ENCODE measurements around the gene PML. TPM values are rescaled to one million over a fixed set of nuclear protein-coding genes. Genes with fewer than 3 reads are reported as not detected.

The PML gene
- total RNA-seq, 1 experiment from 2014 or later = 24.6 TPM

DNA sequence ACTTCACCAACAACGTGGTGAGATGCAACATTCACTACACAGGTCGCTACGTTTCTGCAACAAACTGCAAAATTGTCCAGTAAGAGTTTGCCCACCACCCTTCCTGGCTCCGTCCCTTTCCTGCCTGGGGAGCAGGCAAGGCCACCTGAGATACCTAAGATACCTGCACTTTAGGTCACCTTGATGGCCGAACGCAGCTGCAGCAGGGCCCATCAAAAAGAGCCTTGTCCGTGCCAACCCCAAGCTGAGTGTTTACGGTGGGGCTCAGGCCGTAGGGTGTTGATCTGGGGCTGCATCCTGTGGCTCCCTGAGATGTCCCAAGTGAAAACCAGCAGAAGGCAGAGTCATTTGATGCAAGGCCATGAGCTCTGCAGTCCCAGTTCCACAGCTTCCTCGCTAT is 45.0 kb upstream of the PML start:
- no peak overlapping the region for H3K4me3 Mint-ChIP-seq
- H4K20me1 ChIP-seq (ENCODE audit: control insufficient read depth, insufficient read depth, insufficient read length) = no peaks in the 10 kb centered on the region

More for the DNA sequence above, 45.0 kb upstream of the PML start:
- no peak overlapping the region for H2BK12ac ChIP-seq (ENCODE audit: insufficient read length, low read depth, low read length)
- no peak overlapping the region for H3K27ac ChIP-seq (ENCODE audit: insufficient read length, low read depth, low read length)
- no peak overlapping the region for H3K27ac Mint-ChIP-seq
- H3K23me2 ChIP-seq (ENCODE audit: insufficient read length, low read depth, low read length, poor library complexity, severe bottlenecking) = no peaks in the 10 kb centered on the region
- no peaks in the 10 kb centered on the region for H3K9me3 ChIP-seq (ENCODE audit: control insufficient read depth, low read depth, low read length)
- H3K27me3 Mint-ChIP-seq (ENCODE audit: low read depth) = peaks cover 7% of the 10 kb centered on the region
- H3K9me3 Mint-ChIP-seq = no peaks in the 10 kb centered on the region
- H2BK20ac ChIP-seq (ENCODE audit: low read depth, low read length, poor library complexity, severe bottlenecking) = no peak overlapping the region
- TF ChIP-seq, protein P1, sequence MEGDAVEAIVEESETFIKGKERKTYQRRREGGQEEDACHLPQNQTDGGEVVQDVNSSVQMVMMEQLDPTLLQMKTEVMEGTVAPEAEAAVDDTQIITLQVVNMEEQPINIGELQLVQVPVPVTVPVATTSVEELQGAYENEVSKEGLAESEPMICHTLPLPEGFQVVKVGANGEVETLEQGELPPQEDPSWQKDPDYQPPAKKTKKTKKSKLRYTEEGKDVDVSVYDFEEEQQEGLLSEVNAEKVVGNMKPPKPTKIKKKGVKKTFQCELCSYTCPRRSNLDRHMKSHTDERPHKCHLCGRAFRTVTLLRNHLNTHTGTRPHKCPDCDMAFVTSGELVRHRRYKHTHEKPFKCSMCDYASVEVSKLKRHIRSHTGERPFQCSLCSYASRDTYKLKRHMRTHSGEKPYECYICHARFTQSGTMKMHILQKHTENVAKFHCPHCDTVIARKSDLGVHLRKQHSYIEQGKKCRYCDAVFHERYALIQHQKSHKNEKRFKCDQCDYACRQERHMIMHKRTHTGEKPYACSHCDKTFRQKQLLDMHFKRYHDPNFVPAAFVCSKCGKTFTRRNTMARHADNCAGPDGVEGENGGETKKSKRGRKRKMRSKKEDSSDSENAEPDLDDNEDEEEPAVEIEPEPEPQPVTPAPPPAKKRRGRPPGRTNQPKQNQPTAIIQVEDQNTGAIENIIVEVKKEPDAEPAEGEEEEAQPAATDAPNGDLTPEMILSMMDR (conservative IDR thresholded peaks at IDR 0.05) = no peak
- H3K9ac ChIP-seq (ENCODE audit: extremely low read depth, insufficient read length, low read length) = no peak overlapping the region
- H3K4me2 ChIP-seq (ENCODE audit: insufficient read depth, insufficient read length, low read length) = no peak overlapping the region
- H4K5ac ChIP-seq (ENCODE audit: insufficient read length, low read depth, low read length) = no peak overlapping the region
- H2BK5ac ChIP-seq (ENCODE audit: insufficient read length, low read length) = no peak overlapping the region
- no peak overlapping the region for H2BK120ac ChIP-seq (ENCODE audit: low read depth, low read length, poor library complexity, severe bottlenecking)
- no peak overlapping the region for H2AK5ac ChIP-seq (ENCODE audit: insufficient read length, low read length)
- H3K18ac ChIP-seq (ENCODE audit: insufficient read length, low read depth, low read length) = no peak overlapping the region
- H3K79me1 ChIP-seq (ENCODE audit: insufficient read depth, low read depth, low read length, poor library complexity, severe bottlenecking) = no peaks in the 10 kb centered on the region
- no peaks in the 10 kb centered on the region for H3K27me3 ChIP-seq (ENCODE audit: insufficient read depth, low read length)
- no peak overlapping the region for H3T11ph ChIP-seq (ENCODE audit: low read length)
- no peak for DNase-seq
- H2BK15ac ChIP-seq (ENCODE audit: low read depth, low read length) = no peak overlapping the region
- no peak overlapping the region for H3K23ac ChIP-seq (ENCODE audit: insufficient read length, low read depth, low read length)
- H4K8ac ChIP-seq (replicated peaks; ENCODE audit: insufficient read length, low read depth, low read length) = no peak overlapping the region
- H4K91ac ChIP-seq (ENCODE audit: insufficient read length, low read depth, low read length) = no peak overlapping the region
- H3K4ac ChIP-seq (ENCODE audit: low read depth, low read length) = no peak overlapping the region
- no peaks in the 10 kb centered on the region for H3K79me2 ChIP-seq (ENCODE audit: insufficient read depth, low read length)
- no peak overlapping the region for H3K56ac ChIP-seq (ENCODE audit: insufficient read length, low read depth, low read length)
- no peaks in the 10 kb centered on the region for H3K4me1 ChIP-seq (ENCODE audit: insufficient read depth, low read length)
- WGBS (ENCODE audit: extremely low coverage, insufficient read length, low lambda C conversion rate) = no CpG with 5 or more reads among the region's 10 CpGs
- peaks cover 9 to 28% of the 10 kb centered on the region in 2 experiments for H3K4me1 Mint-ChIP-seq
- H3K14ac ChIP-seq (ENCODE audit: insufficient read depth, low read length) = no peak overlapping the region
- H2AFZ ChIP-seq (ENCODE audit: low read length) = no peak overlapping the region
- H3K36me3 Mint-ChIP-seq (ENCODE audit: insufficient read depth in 1 of 3, low read depth in 3 of 3) = no peaks in the 10 kb centered on the region; a peak in 1 of 7 replicates

Data from H9 (cell line).